ENCODE results near the gene ENTR1.

DNA sequence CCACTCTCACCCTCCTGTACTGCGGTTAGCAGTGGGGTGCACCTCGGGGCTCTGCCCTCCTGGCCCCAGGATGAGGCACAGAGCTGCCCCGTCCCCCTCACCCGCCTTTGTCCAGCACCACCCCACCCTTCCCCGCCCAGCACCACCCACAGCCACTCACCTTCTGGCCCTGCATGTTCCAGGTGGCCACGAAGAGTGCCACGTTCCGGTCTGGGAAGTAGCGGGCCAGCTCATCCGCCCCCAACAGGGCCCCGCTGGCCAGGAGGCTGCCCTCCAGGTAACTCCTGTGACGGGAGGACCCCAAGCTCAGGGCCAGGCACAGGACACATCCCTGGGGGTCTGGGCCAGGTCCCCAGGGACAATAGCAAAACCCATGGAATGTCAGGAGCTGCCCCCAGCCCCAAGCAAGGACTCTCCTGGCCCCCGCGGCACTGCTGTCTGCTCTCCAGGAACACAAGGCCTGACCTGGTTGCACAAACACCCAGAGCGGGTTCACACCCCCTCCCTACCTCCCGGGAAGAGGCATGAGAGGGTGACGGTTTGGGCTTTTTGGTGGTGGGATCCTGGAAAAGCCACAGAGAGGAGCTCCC is 24.3 kb upstream of the ENTR1 start:
- TF ChIP-seq, protein P1, sequence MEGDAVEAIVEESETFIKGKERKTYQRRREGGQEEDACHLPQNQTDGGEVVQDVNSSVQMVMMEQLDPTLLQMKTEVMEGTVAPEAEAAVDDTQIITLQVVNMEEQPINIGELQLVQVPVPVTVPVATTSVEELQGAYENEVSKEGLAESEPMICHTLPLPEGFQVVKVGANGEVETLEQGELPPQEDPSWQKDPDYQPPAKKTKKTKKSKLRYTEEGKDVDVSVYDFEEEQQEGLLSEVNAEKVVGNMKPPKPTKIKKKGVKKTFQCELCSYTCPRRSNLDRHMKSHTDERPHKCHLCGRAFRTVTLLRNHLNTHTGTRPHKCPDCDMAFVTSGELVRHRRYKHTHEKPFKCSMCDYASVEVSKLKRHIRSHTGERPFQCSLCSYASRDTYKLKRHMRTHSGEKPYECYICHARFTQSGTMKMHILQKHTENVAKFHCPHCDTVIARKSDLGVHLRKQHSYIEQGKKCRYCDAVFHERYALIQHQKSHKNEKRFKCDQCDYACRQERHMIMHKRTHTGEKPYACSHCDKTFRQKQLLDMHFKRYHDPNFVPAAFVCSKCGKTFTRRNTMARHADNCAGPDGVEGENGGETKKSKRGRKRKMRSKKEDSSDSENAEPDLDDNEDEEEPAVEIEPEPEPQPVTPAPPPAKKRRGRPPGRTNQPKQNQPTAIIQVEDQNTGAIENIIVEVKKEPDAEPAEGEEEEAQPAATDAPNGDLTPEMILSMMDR (IDR thresholded peaks at IDR 0.05), result no peak
- no peak for TF ChIP-seq EZH2 (IDR thresholded peaks at IDR 0.05; ENCODE audit: borderline replicate concordance, insufficient read depth, low read depth, low read length, poor library complexity, severe bottlenecking)

Measured in B cell (primary cell).